ENCODE measurements around the gene TNFSF12.

TNFSF12 gene

DNA sequence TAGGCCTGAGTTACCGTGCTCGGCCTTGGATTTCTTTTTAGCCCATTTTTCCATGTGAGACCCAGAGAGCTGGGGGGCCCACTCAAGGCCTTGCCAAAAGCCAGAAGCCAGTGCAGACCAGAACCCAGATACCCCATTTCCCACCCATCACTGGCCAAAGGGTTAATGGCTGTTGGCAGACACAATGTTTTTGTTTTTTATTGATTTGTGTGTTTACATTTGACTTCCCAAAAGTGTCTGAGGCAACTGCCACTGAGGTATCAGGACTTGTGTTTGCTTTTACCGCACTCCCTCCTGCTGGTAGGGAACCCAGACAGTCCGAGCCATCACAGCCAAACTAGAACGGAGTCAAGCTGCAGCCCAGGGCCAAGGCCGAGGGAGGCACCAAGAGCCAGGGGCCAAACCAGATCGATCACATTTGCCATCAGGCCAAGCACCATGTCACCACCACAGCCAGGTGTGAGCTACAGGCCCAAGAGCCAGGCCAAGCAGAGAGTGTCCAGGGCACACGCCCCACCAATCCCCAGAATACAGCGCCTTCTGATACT, 7.7 kb upstream of the TNFSF12 start:
- no peak overlapping the region for H3K4me3 ChIP-seq (ENCODE audit: low read depth, low read length)
- TF ChIP-seq, protein P1, sequence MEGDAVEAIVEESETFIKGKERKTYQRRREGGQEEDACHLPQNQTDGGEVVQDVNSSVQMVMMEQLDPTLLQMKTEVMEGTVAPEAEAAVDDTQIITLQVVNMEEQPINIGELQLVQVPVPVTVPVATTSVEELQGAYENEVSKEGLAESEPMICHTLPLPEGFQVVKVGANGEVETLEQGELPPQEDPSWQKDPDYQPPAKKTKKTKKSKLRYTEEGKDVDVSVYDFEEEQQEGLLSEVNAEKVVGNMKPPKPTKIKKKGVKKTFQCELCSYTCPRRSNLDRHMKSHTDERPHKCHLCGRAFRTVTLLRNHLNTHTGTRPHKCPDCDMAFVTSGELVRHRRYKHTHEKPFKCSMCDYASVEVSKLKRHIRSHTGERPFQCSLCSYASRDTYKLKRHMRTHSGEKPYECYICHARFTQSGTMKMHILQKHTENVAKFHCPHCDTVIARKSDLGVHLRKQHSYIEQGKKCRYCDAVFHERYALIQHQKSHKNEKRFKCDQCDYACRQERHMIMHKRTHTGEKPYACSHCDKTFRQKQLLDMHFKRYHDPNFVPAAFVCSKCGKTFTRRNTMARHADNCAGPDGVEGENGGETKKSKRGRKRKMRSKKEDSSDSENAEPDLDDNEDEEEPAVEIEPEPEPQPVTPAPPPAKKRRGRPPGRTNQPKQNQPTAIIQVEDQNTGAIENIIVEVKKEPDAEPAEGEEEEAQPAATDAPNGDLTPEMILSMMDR (IDR thresholded peaks at IDR 0.05; ENCODE audit: borderline replicate concordance, insufficient read depth, low read depth, low read length), result no peak

DNA sequence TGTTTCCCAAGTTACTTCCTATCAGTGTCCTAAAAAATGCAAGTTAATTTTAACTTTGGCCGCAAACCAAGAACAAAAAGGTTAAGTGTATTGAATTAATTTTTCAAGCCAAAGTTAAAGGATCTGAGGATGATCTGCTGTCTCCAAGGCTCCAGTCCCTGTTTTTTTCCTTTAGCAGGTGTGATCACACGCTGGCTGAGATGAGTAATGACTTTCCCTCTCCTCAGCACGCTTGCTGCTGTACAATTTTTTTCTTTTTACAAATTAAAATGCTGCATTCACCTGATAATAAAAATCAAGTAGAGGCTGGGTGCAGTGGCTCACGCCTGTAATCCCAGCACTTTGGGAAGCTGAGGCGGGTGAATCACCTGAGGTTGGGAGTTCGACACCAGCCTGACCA, 3.9 kb upstream of the TNFSF12 start:
- TF ChIP-seq, protein P1 (IDR thresholded peaks at IDR 0.05; ENCODE audit: borderline replicate concordance, insufficient read depth, low read depth, low read length), result no peak
- no peak overlapping the region for H3K4me3 ChIP-seq (ENCODE audit: low read depth, low read length)

DNA sequence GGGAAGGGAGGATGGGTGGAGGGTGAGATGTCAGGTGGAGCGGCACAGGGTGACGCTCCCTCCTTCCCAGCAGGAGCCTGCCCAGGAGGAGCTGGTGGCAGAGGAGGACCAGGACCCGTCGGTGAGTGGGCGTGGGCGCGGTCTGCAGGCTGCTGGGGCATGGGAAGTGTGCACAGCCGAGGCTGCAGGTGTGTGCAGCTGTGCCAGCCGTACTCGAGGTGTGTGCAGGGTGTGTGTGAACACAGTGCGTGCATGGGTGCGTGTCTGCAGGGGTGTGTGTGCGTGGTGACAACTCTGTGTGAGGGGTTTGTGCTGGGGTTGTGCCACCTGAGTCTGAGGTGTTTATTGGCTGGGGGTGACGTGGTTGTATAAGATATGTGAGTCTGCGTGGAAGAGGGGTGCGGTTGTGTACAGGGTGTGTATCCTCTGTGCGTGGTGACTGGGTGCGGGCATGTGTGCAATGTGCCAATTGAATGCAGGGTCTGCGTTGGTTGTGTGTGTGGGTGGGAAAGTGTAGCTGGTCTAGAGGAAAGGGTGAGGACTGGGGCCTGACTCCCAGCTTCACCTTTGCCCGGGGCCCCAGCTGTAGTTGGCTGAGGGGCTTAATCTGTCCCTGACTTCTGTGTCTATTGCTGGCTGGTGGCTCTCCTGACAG, 670 bp downstream of the TNFSF12 start:
- TF ChIP-seq, protein P1 (IDR thresholded peaks at IDR 0.05; ENCODE audit: borderline replicate concordance, insufficient read depth, low read depth, low read length), result no peak
- peak overlapping the region; percentile 65 for H3K4me3 ChIP-seq (ENCODE audit: low read depth, low read length)

DNA sequence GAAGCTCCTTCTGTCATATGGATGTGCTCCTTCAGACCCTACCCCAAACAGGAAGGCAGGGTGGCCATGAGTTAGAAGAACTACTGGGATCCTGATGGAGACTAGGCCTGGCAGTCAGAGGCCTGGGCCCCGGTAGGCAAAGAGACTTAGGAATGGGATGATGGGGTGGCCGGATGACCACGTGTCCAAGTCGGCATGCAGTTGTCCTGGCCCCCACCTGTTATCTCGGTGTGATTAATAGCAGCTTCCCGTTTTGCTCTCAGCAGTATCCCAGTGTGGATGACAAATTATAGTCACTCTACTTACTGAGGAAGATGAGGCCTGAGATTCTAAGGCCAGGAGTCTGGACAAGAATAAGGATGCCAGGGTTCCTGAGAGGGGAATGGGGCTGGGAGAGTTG, 1.5 kb downstream of the TNFSF12 start:
- H3K4me3 ChIP-seq (ENCODE audit: low read depth, low read length), result no peak overlapping the region
- TF ChIP-seq, protein P1 (IDR thresholded peaks at IDR 0.05; ENCODE audit: borderline replicate concordance, insufficient read depth, low read depth, low read length), result no peak

DNA sequence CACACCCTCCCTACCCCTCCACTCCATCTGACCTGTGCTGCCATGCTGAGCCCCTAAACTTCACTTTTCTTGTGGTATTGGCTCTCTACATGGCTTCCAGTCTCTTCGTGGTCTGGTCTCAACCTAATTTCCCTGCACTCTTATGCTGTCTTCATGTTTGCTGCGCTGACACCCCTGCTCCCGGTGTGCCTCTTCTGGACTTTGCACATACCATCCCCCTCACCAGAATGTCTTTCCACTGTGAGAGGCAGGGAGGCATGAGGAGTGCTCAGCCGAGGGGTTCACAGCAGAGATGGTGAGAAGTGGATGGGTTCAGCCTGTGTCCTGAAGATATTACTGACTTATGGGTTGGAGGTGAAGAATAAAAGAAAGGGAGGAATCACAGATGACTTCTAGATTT, 2.5 kb downstream of the TNFSF12 start:
- TF ChIP-seq, protein P1 (IDR thresholded peaks at IDR 0.05; ENCODE audit: borderline replicate concordance, insufficient read depth, low read depth, low read length), result no peak
- no peak overlapping the region for H3K4me3 ChIP-seq (ENCODE audit: low read depth, low read length)

DNA sequence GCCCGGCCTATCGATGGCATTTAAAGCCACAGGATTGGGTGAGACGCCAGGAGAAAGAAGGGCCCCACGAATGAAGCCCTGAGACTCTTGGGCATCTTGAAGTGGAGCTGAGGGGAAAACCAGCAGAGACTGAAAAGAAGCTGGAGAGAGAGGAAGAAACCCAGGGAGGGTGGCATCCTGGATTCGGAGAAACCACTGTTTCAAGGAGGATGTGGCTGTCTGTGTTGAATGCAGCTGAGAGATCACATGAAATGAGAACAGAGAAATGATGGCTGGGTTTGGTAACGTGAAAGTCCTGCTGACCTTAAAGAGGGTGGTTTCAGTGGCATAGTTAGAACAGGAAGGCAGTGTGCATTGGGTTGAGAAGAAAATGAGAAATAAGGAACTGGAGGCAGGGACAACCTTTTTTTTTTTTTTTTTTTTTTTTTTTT, 3.8 kb downstream of the TNFSF12 start:
- TF ChIP-seq, protein P1 (IDR thresholded peaks at IDR 0.05; ENCODE audit: borderline replicate concordance, insufficient read depth, low read depth, low read length), result no peak
- no peak overlapping the region for H3K4me3 ChIP-seq (ENCODE audit: low read depth, low read length)

DNA sequence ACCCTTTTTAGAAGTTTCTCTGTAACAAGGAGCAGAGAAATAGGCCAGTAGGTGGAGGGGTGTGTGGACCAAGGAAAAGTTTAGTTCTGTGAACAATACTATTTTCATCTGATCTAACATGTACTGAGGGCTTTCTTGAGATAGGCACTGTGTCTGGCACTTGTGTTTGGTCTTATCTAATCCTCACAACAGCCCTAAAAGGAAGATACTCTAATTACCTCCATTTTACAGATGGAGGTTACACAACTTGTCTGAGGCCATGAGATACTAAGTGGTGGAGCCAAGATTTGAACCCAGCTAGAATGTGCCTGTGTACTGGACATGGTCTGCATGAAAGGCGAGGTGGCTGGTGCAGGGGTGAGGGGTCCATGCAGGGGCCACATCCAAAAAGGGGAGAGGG, 4.5 kb downstream of the TNFSF12 start:
- TF ChIP-seq, protein P1 (IDR thresholded peaks at IDR 0.05; ENCODE audit: borderline replicate concordance, insufficient read depth, low read depth, low read length), result no peak

More for the DNA sequence above, 4.5 kb downstream of the TNFSF12 start:
- H3K4me3 ChIP-seq (ENCODE audit: low read depth, low read length), result no peak overlapping the region

Data from GM12875 (cell line).